IMR-90 (cell line): ENCODE measurements around the gene ANHX. TPM values are rescaled to one million over a fixed set of nuclear protein-coding genes. Genes with fewer than 3 reads are reported as not detected.

Source experiments
- ATAC-seq: fragments of 200-7000 bp; cut with Tn5 transposase; 2 replicates; pipeline ENCODE4 v1.9.1; 2020; ENCODE audit warnings: low read depth, mild to moderate bottlenecking, moderate library complexity
- BruUV-seq: library from RNA; stranded (reverse); fragments of 400-500 nt; replicated peaks from 2 replicates; lab custom pipeline; 2021; lab: Mats Ljungman, UMichigan
- CTCF ChIA-PET: fragments of 300-600 bp; formaldehyde crosslinking; extraction: SDS; loops from one replicate; lab custom pipeline; 2021; ENCODE audit warnings: antibody characterized with exemption; lab: Yijun Ruan, JAX
- POLR2A ChIA-PET: fragments of 300-600 bp; sonication (Branson Sonifier 250); formaldehyde crosslinking; loops from one replicate; lab custom pipeline; 2022; ENCODE audit warnings: antibody characterized with exemption; ENCODE audit not compliant: unreplicated experiment; lab: Charles Lee
- DNase-seq: peaks from one replicate; pipeline ENCODE4 v3.0.0; 2013
- H2AFZ ChIP-seq: replicated peaks from 2 replicates; pipeline ENCODE3; 2013; ENCODE audit warnings: low read length, mild to moderate bottlenecking; ENCODE audit not compliant: poor library complexity
- H2AK5ac ChIP-seq: 2 replicates; pipeline ENCODE4 v1.6.1; 2013; ENCODE audit warnings: low read depth, low read length, inconsistent platforms
- H2AK9ac ChIP-seq: replicated peaks from 2 replicates; pipeline ENCODE3; 2013; ENCODE audit warnings: mild to moderate bottlenecking, low read depth, low read length, moderate library complexity; ENCODE audit not compliant: poor library complexity
- H2BK120ac ChIP-seq: 2 replicates; pipeline ENCODE4 v1.6.1; 2013; ENCODE audit warnings: low read depth, low read length, inconsistent platforms
- H2BK15ac ChIP-seq: 3 replicates; pipeline ENCODE4 v1.6.1; 2013; ENCODE audit warnings: low read depth, low read length, inconsistent platforms
- H2BK20ac ChIP-seq: 2 replicates; pipeline ENCODE4 v1.6.1; 2013; ENCODE audit warnings: low read depth, mild to moderate bottlenecking, inconsistent platforms, low read length, moderate library complexity
- H2BK5ac ChIP-seq: 2 replicates; pipeline ENCODE4 v1.6.1; 2013; ENCODE audit warnings: mild to moderate bottlenecking, low read depth, low read length, inconsistent platforms; ENCODE audit not compliant: poor library complexity, severe bottlenecking
- H3K14ac ChIP-seq: replicated peaks from 2 replicates; pipeline ENCODE4 v1.6.1; 2013; ENCODE audit warnings: low read depth, low read length, inconsistent platforms
- H3K18ac ChIP-seq: 2 replicates; pipeline ENCODE4 v1.6.1; 2013; ENCODE audit warnings: low read depth, low read length, control low read depth
- H3K23ac ChIP-seq: 2 replicates; pipeline ENCODE4 v1.6.1; 2013; ENCODE audit warnings: low read depth, low read length, inconsistent platforms
- H3K27ac ChIP-seq: 2 replicates; pipeline ENCODE4 v1.5.1; 2013; ENCODE audit warnings: mild to moderate bottlenecking, control low read depth, low read length; ENCODE audit not compliant: insufficient read depth
- H3K27me3 ChIP-seq: 2 replicates; pipeline ENCODE4 v1.6.1; 2013; ENCODE audit warnings: low read length; ENCODE audit not compliant: control insufficient read depth, insufficient read depth
- H3K36me3 ChIP-seq: 2 replicates; pipeline ENCODE4 v1.6.1; 2013; ENCODE audit warnings: low read length, mixed read lengths; ENCODE audit not compliant: control insufficient read depth, insufficient read depth
- H3K4ac ChIP-seq: 2 replicates; pipeline ENCODE4 v1.6.1; 2013; ENCODE audit warnings: low read depth, low read length, inconsistent platforms
- H3K4me1 ChIP-seq: 2 replicates; pipeline ENCODE4 v1.6.1; 2013; ENCODE audit warnings: low read length, mixed read lengths; ENCODE audit not compliant: control insufficient read depth, insufficient read depth
- H3K4me2 ChIP-seq: 2 replicates; pipeline ENCODE4 v1.6.1; 2013; ENCODE audit warnings: low read depth, mild to moderate bottlenecking, control low read depth, low read length, moderate library complexity
- H3K4me3 ChIP-seq: 2 replicates; pipeline ENCODE4 v1.5.1; 2013; ENCODE audit warnings: low read depth, mild to moderate bottlenecking, control low read depth, low read length, moderate library complexity; ENCODE audit not compliant: insufficient read depth
- H3K56ac ChIP-seq: 2 replicates; pipeline ENCODE4 v1.6.1; 2013; ENCODE audit warnings: low read length, inconsistent platforms; ENCODE audit not compliant: insufficient read depth; ENCODE audit errors: extremely low read depth
- H3K79me1 ChIP-seq, 2 experiments: 2 replicates each; pipeline ENCODE4 v1.6.1; 2013; ENCODE audit warnings: low read length in 2 of 2, inconsistent platforms in 1 of 2, low read depth in 1 of 2
- H3K9ac ChIP-seq: 2 replicates; pipeline ENCODE4 v1.6.1; 2013; ENCODE audit warnings: low read depth, low read length, control low read depth
- H3K9me1 ChIP-seq: 2 replicates; pipeline ENCODE4 v1.6.1; 2013; ENCODE audit warnings: low read length, inconsistent platforms; ENCODE audit not compliant: insufficient read depth
- H3K9me3 ChIP-seq: 2 replicates; pipeline ENCODE4 v1.6.1; 2013; ENCODE audit warnings: low read length; ENCODE audit not compliant: control insufficient read depth, insufficient read depth
- H4K20me1 ChIP-seq: 2 replicates; pipeline ENCODE4 v1.6.1; 2013; ENCODE audit warnings: low read length, inconsistent platforms; ENCODE audit not compliant: insufficient read depth
- H4K5ac ChIP-seq: 2 replicates; pipeline ENCODE4 v1.6.1; 2013; ENCODE audit warnings: mild to moderate bottlenecking, low read depth, low read length, control low read depth
- H4K8ac ChIP-seq, 2 experiments: 2 replicates each; pipeline ENCODE4 v1.6.1; 2013; ENCODE audit warnings: low read depth in 2 of 2, low read length in 2 of 2, control low read depth in 1 of 2, inconsistent platforms in 1 of 2
- H4K91ac ChIP-seq: 2 replicates; pipeline ENCODE4 v1.6.1; 2013; ENCODE audit warnings: low read depth, low read length, inconsistent platforms; ENCODE audit not compliant: insufficient read depth
- BHLHE40 ChIP-seq: fragments of 150-350 bp; IDR thresholded peaks from 2 replicates; pipeline ENCODE4 v1.6.1; 2016; ENCODE audit warnings: mild to moderate bottlenecking, low read depth, low read length
- CEBPB ChIP-seq: IDR thresholded peaks from 2 replicates; pipeline ENCODE4 v1.6.1; 2012; ENCODE audit warnings: low read depth, low read length, improper control_type of control experiment
- CHD1 ChIP-seq: IDR thresholded peaks from 2 replicates; pipeline ENCODE4 v1.6.1; 2012; ENCODE audit warnings: low read depth, low read length, improper control_type of control experiment
- FOS ChIP-seq: fragments of 150-350 bp; IDR thresholded peaks from 2 replicates; pipeline ENCODE4 v1.6.1; 2016; ENCODE audit warnings: low read depth, low read length
- MAFK ChIP-seq: IDR thresholded peaks from 2 replicates; pipeline ENCODE4 v1.6.1; 2012; ENCODE audit warnings: low read depth, low read length, improper control_type of control experiment
- MAZ ChIP-seq: IDR thresholded peaks from 2 replicates; pipeline ENCODE4 v1.6.1; 2012; ENCODE audit warnings: low read depth, mild to moderate bottlenecking, low read length, improper control_type of control experiment, moderate library complexity, borderline replicate concordance
- MXI1 ChIP-seq: IDR thresholded peaks from 2 replicates; pipeline ENCODE4 v1.6.1; 2012; ENCODE audit warnings: low read depth, mild to moderate bottlenecking, low read length, moderate library complexity, borderline replicate concordance
- NFE2L2 ChIP-seq: fragments of 150-350 bp; IDR thresholded peaks from 2 replicates; pipeline ENCODE4 v1.6.1; 2016; ENCODE audit warnings: low read depth, mild to moderate bottlenecking, low read length
- POLR2A ChIP-seq: IDR thresholded peaks from 2 replicates; pipeline ENCODE4 v1.6.1; 2012; ENCODE audit warnings: mild to moderate bottlenecking, low read depth, low read length
- RAD21 ChIP-seq: IDR thresholded peaks from 2 replicates; pipeline ENCODE4 v1.6.1; 2012; ENCODE audit warnings: low read length, improper control_type of control experiment
- RCOR1 ChIP-seq: IDR thresholded peaks from 2 replicates; pipeline ENCODE4 v1.6.1; 2012; ENCODE audit warnings: mild to moderate bottlenecking, low read length, improper control_type of control experiment; ENCODE audit not compliant: insufficient replicate concordance
- RFX5 ChIP-seq: IDR thresholded peaks from 2 replicates; pipeline ENCODE4 v1.8.0; 2012; ENCODE audit warnings: low read depth, mild to moderate bottlenecking, low read length, moderate library complexity
- SMC3 ChIP-seq: fragments of 150-350 bp; IDR thresholded peaks from 2 replicates; pipeline ENCODE4 v1.6.1; 2016; ENCODE audit warnings: low read depth, mild to moderate bottlenecking, antibody characterized with exemption, low read length, moderate library complexity
- WGBS, 2 experiments: methylation state at CpG; one replicate each; pipeline versions ENCODE4 v1.1.5 to v1.1.7; 2013; ENCODE audit warnings: missing lambda C conversion rate in 2 of 2; ENCODE audit not compliant: insufficient read length in 1 of 2; ENCODE audit errors: extremely low coverage in 2 of 2; 5-methylcytosine and 5-hydroxymethylcytosine counted together
- dilution Hi-C: fragments of 300-500 bp; cut with HindIII; formaldehyde crosslinking; loops from one replicate; pipeline ENCODE4 v1.14.3; 2018; ENCODE audit warnings: low sequenced_read_pairs; ENCODE audit not compliant: unreplicated experiment
- in situ Hi-C: fragments of 300-500 bp; cut with MboI; formaldehyde crosslinking; loops from 3 replicates; pipeline ENCODE4 v1.14.3; 2019; ENCODE audit warnings: low sequenced_read_pairs, inconsistent platforms, mixed read lengths
- intact Hi-C: fragments of 100-400 bp; cut with micrococcal nuclease; formaldehyde crosslinking; loops from 2 replicates; pipeline ENCODE4 v1.10.0; 2022
- polyA plus RNA-seq, 3 experiments: library from polyadenylated mRNA; depleted of rRNA; stranded (reverse); fragments of >200 nt; gene quantifications; 2 replicates each; pipeline ENCODE4 v1.2.3, GENCODE V29; 2012; ENCODE audit warnings: low replicate concordance in 1 of 3
- total RNA-seq: library from RNA; depleted of rRNA; stranded (reverse); fragments of >200 nt; gene quantifications from 2 replicates; pipeline ENCODE4 v1.2.3, GENCODE V29; 2012
- TF ChIP-seq, protein P1 (sequence below): fragments of 150-350 bp; IDR thresholded peaks from 2 replicates; pipeline ENCODE4 v1.6.1; 2017; ENCODE audit warnings: mild to moderate bottlenecking, antibody characterized with exemption, low read length, low read depth
- TF ChIP-seq, protein P2 (sequence below): conservative IDR thresholded peaks from 2 replicates; pipeline ENCODE4 v1.5.1; 2012; ENCODE audit warnings: mild to moderate bottlenecking, low read depth, low read length, improper control_type of control experiment
- TF ChIP-seq, protein P3 (sequence below): fragments of 150-350 bp; IDR thresholded peaks from 2 replicates; pipeline ENCODE4 v1.6.1; 2016; ENCODE audit warnings: low read depth, mild to moderate bottlenecking, low read length, moderate library complexity, borderline replicate concordance

The ANHX gene
- total and polyA plus RNA-seq, 2 of the 4 experiments (the other 2 are of a cell fraction): not detected

DNA sequence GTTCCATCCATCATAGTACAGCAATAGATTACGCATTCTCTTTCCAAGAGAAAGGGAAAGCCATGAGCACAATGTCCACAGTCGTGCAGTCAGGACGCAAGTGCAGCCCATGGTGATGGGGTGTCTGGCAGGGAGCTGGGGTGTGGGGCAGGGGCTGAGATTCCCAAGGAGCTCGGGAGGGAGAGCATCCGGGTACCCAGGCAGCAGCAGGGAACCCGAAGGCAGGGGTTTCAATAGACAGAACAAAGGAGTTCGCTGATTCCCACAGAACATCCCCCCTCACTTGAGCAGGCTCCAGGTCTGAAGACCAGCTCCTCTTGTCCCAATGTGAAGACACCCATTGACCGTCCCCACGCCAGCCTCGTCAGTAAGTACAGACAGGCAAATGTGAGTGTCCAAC, 13.5 kb downstream of the ANHX start:
- Histone ChIP-seq H3K18ac (no peak overlapping the region), H2BK20ac (no peak overlapping the region), H3K4me1 (no peaks in the 10 kb centered on the region), H2BK120ac (no peak overlapping the region), H3K9me1 (no peaks in the 10 kb centered on the region), H3K27me3 (no peaks in the 10 kb centered on the region), H3K9ac (no peak overlapping the region), H3K4ac (no peak overlapping the region), H2AK9ac (no peak overlapping the region), H4K5ac (no peak overlapping the region), H3K27ac (no peak overlapping the region), H3K4me2 (no peak overlapping the region), H2AK5ac (no peak overlapping the region), H4K20me1 (no peaks in the 10 kb centered on the region), H3K79me1 (no peaks in the 10 kb centered on the region), H4K8ac (no peak overlapping the region), H2BK5ac (no peak overlapping the region), H2AFZ (no peak overlapping the region), H2BK15ac (no peak overlapping the region), H3K36me3 (no peaks in the 10 kb centered on the region), H3K56ac (no peak overlapping the region), H3K14ac (no peak overlapping the region), H3K4me3 (no peak overlapping the region), H4K91ac (no peak overlapping the region), H3K9me3 (peaks cover 70% of the 10 kb centered on the region), H3K23ac (no peak overlapping the region)
- ATAC-seq (no peak), DNase-seq (no peak)
- BruUV-seq: no TSS peak
- ChIA-PET POLR2A (no interaction called here), CTCF (no interaction called here)
- no CpG with 5 or more reads among the region's 10 CpGs for WGBS, 2 experiments
- in situ Hi-C loops (no loop called here), intact Hi-C loops (no loop called here), dilution Hi-C loops (no loop called here)
- TF ChIP-seq, protein P1, sequence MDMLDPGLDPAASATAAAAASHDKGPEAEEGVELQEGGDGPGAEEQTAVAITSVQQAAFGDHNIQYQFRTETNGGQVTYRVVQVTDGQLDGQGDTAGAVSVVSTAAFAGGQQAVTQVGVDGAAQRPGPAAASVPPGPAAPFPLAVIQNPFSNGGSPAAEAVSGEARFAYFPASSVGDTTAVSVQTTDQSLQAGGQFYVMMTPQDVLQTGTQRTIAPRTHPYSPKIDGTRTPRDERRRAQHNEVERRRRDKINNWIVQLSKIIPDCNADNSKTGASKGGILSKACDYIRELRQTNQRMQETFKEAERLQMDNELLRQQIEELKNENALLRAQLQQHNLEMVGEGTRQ: no peak
- TF ChIP-seq RFX5: no peak
- TF ChIP-seq, protein P2, sequence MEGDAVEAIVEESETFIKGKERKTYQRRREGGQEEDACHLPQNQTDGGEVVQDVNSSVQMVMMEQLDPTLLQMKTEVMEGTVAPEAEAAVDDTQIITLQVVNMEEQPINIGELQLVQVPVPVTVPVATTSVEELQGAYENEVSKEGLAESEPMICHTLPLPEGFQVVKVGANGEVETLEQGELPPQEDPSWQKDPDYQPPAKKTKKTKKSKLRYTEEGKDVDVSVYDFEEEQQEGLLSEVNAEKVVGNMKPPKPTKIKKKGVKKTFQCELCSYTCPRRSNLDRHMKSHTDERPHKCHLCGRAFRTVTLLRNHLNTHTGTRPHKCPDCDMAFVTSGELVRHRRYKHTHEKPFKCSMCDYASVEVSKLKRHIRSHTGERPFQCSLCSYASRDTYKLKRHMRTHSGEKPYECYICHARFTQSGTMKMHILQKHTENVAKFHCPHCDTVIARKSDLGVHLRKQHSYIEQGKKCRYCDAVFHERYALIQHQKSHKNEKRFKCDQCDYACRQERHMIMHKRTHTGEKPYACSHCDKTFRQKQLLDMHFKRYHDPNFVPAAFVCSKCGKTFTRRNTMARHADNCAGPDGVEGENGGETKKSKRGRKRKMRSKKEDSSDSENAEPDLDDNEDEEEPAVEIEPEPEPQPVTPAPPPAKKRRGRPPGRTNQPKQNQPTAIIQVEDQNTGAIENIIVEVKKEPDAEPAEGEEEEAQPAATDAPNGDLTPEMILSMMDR: no peak
- TF ChIP-seq BHLHE40: no peak
- no peak for TF ChIP-seq MAZ
- TF ChIP-seq MXI1: no peak
- TF ChIP-seq RAD21: no peak
- no peak for TF ChIP-seq MAFK
- no peak for TF ChIP-seq CHD1
- no peak for TF ChIP-seq FOS
- no peak for TF ChIP-seq POLR2A
- no peak for TF ChIP-seq NFE2L2
- TF ChIP-seq, protein P3, sequence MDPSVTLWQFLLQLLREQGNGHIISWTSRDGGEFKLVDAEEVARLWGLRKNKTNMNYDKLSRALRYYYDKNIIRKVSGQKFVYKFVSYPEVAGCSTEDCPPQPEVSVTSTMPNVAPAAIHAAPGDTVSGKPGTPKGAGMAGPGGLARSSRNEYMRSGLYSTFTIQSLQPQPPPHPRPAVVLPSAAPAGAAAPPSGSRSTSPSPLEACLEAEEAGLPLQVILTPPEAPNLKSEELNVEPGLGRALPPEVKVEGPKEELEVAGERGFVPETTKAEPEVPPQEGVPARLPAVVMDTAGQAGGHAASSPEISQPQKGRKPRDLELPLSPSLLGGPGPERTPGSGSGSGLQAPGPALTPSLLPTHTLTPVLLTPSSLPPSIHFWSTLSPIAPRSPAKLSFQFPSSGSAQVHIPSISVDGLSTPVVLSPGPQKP: no peak
- TF ChIP-seq CEBPB: no peak
- no peak for TF ChIP-seq SMC3
- no peak for TF ChIP-seq RCOR1
